RWPE1 (cell line): Measurements from ENCODE around the gene PIM3.

Experiments
- CTCF ChIA-PET: fragments of 350-600 bp; sonication (Branson Sonifier 250); formaldehyde crosslinking; extraction: SDS; loops from one replicate; lab custom pipeline; 2021; lab: Yijun Ruan, JAX
- POLR2A ChIA-PET: fragments of 400-600 bp; formaldehyde crosslinking; extraction: SDS; loops from one replicate; lab custom pipeline; 2020; ENCODE audit warnings: antibody characterized with exemption; ENCODE audit not compliant: low non-redundant PET; lab: Yijun Ruan, JAX
- DNase-seq: peaks from one replicate; pipeline ENCODE4 v3.0.0; 2012; ENCODE audit warnings: low spot score
- H3K27ac ChIP-seq: fragments of 450-650 bp; 2 replicates; pipeline ENCODE4 v1.5.1; 2017
- CTCF ChIP-seq: fragments of 450-650 bp; conservative IDR thresholded peaks from 2 replicates; pipeline ENCODE4 v1.5.1; 2017; ENCODE audit warnings: low read depth, mild to moderate bottlenecking

The PIM3 gene

GRCh38 chr22:49936018-49936972 lies 24.3 kb upstream of the PIM3 start:
- POLR2A ChIA-PET = interaction anchor here (0.8 to 1.7 kb wide), 3 partner anchors 10 to 26 kb away, joined by 3 to 10 read pairs (median 4); no protein-coding TSS in a partner anchor
- DNase-seq = peak; percentile 38
- CTCF ChIA-PET = no interaction called here
- TF ChIP-seq CTCF = no peak
- H3K27ac ChIP-seq = peak overlapping the region; percentile 83

- POLR2A ChIA-PET = interaction anchor here (1.7 kb wide), 1 partner anchor 14 kb away, joined by 10 read pairs; no protein-coding TSS in a partner anchor
- DNase-seq = no peak
- CTCF ChIA-PET = no interaction called here
Measured at GRCh38 chr22:49936973-49937757, 23.4 kb upstream of the PIM3 start.

GRCh38 chr22:49937758-49938564 lies 22.6 kb upstream of the PIM3 start:
- ChIA-PET POLR2A (no interaction called here), CTCF (no interaction called here)
- TF ChIP-seq CTCF = no peak
- DNase-seq = no peak
- H3K27ac ChIP-seq = peak overlapping the region; percentile 83

More at GRCh38 chr22:49936973-49937757, 23.4 kb upstream of the PIM3 start:
- TF ChIP-seq CTCF = no peak
- peak overlapping the region; percentile 83 for H3K27ac ChIP-seq

GRCh38 chr22:49938565-49939136 lies 21.9 kb upstream of the PIM3 start:
- POLR2A ChIA-PET = no interaction called here
- no peak for TF ChIP-seq CTCF
- no peak for DNase-seq
- CTCF ChIA-PET = no interaction called here
- H3K27ac ChIP-seq = peak overlapping the region; percentile 83

- ChIA-PET POLR2A (no interaction called here), CTCF (no interaction called here)
- TF ChIP-seq CTCF = no peak
- H3K27ac ChIP-seq = peak overlapping the region; percentile 12; the same call in 1 of the 2 replicates
- DNase-seq = no peak
Measured at GRCh38 chr22:49941507-49942316, 18.9 kb upstream of the PIM3 start.
